Measurements from ENCODE around the gene APBB2. TPM values are rescaled to one million over a fixed set of nuclear protein-coding genes. Genes with fewer than 3 reads are reported as not detected.

The APBB2 gene
- total RNA-seq, 3 donors from 2014 or later (not counting 1 experiment from before 2014, with no cell fraction given) = 0.38 to 0.48 TPM; not detected in 1

DNA sequence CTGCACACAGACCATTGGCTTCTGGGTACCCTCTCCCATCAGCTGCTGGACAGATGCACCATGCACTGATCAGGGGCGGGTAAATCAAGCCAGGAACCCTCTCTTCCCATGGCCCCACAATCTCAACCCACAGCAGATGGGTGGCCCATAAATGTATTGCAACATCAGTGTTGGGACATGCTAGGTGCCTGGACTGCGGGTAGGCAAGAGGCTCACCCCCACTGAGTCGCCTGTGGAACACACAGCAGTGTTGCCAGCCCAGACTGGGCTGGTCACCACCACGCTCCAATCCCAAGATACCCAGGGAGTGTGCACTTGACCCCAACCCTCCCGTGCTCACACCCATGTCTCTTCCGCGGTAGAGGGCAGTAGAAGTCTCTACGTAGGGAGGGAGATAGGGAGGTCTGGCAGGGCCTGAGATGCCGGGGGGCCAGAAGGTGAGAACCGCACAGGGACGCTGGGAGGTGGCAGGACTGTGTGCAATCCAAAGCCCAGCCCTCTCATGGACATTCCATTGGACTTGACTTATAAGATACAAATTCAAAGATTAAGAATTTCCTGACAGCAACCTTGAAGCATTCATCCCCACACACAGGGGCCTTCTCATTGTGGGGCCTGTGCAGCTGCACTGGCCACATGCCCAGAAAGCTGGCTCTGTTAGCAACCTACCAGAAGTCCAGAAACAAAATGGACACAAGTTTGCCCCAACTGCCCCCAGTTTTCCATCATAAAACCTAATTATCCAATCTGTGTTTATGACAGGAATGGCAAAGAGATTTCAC, 280.9 kb downstream of the APBB2 start:
- intact Hi-C loops (cut with micrococcal nuclease) = no loop called here
- DNase-seq = no peak
- no peak for ATAC-seq
- H3K27me3 Mint-ChIP-seq (ENCODE audit: low read depth in 2 of 2) = peaks cover 0 to 4% of the 10 kb centered on the region in 2 donors
- Histone ChIP-seq H3K9me3 (ENCODE audit: control insufficient read depth, insufficient read depth, low read length) (no peaks in the 10 kb centered on the region), H3K4me3 (ENCODE audit: low read length) (no peak overlapping the region), H3K36me3 (ENCODE audit: control insufficient read depth, insufficient read depth, low read length) (no peaks in the 10 kb centered on the region), H3K27me3 (ENCODE audit: control insufficient read depth, insufficient read depth, low read length) (no peaks in the 10 kb centered on the region), H3K27ac (ENCODE audit: low read length) (no peak overlapping the region), H3K4me1 (ENCODE audit: control insufficient read depth, insufficient read depth, low read length) (no peaks in the 10 kb centered on the region)
- no peaks in the 10 kb centered on the region for H3K4me1 Mint-ChIP-seq
- H3K36me3 Mint-ChIP-seq = no peaks in the 10 kb centered on the region
- TF ChIP-seq, protein P1, sequence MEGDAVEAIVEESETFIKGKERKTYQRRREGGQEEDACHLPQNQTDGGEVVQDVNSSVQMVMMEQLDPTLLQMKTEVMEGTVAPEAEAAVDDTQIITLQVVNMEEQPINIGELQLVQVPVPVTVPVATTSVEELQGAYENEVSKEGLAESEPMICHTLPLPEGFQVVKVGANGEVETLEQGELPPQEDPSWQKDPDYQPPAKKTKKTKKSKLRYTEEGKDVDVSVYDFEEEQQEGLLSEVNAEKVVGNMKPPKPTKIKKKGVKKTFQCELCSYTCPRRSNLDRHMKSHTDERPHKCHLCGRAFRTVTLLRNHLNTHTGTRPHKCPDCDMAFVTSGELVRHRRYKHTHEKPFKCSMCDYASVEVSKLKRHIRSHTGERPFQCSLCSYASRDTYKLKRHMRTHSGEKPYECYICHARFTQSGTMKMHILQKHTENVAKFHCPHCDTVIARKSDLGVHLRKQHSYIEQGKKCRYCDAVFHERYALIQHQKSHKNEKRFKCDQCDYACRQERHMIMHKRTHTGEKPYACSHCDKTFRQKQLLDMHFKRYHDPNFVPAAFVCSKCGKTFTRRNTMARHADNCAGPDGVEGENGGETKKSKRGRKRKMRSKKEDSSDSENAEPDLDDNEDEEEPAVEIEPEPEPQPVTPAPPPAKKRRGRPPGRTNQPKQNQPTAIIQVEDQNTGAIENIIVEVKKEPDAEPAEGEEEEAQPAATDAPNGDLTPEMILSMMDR (IDR thresholded peaks at IDR 0.05) = no peak
- no peak overlapping the region for H3K27ac Mint-ChIP-seq
- 91% methylated on average over 11 of the region's 11 CpGs for WGBS (ENCODE audit: insufficient coverage)
- no peak overlapping the region for H3K4me3 Mint-ChIP-seq
- no peaks in the 10 kb centered on the region for H3K9me3 Mint-ChIP-seq

DNA sequence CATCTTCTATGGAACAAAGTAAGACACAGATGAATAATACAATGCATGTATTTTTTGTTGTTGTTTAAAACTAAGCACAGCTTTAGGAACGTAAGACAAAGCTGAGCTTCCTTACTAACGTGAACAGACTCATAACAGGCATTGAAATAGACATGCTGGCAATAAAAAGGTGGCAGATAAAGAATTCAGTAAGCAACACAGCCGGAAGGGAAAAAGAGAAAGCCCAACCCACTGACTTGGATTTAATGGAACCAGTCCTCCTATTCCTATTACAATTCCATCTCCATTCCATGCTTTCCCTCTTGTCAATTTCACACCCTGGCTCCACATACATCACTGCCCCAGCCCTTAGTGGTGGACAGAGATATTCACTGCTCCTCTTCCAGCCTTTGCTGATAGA, 282.5 kb downstream of the APBB2 start:
- Histone ChIP-seq H3K27me3 (ENCODE audit: control insufficient read depth, insufficient read depth, low read length) (no peaks in the 10 kb centered on the region), H3K4me3 (ENCODE audit: low read length) (no peak overlapping the region), H3K27ac (ENCODE audit: low read length) (no peak overlapping the region), H3K36me3 (ENCODE audit: control insufficient read depth, insufficient read depth, low read length) (no peaks in the 10 kb centered on the region), H3K4me1 (ENCODE audit: control insufficient read depth, insufficient read depth, low read length) (no peaks in the 10 kb centered on the region), H3K9me3 (ENCODE audit: control insufficient read depth, insufficient read depth, low read length) (no peaks in the 10 kb centered on the region)
- no peak overlapping the region for H3K4me3 Mint-ChIP-seq
- peaks cover 4 to 5% of the 10 kb centered on the region in 2 donors for H3K4me1 Mint-ChIP-seq
- no peaks in the 10 kb centered on the region for H3K9me3 Mint-ChIP-seq
- ATAC-seq (no peak), DNase-seq (no peak)
- TF ChIP-seq, protein P1 (IDR thresholded peaks at IDR 0.05) = no peak
- no peaks in the 10 kb centered on the region for H3K36me3 Mint-ChIP-seq
- WGBS (ENCODE audit: insufficient coverage) = 89% methylated on average over 3 of the region's 3 CpGs
- no peak overlapping the region for H3K27ac Mint-ChIP-seq
- intact Hi-C loops (cut with micrococcal nuclease) = no loop called here
- H3K27me3 Mint-ChIP-seq (ENCODE audit: low read depth in 2 of 2) = peaks cover 5 to 12% of the 10 kb centered on the region in 2 donors

DNA sequence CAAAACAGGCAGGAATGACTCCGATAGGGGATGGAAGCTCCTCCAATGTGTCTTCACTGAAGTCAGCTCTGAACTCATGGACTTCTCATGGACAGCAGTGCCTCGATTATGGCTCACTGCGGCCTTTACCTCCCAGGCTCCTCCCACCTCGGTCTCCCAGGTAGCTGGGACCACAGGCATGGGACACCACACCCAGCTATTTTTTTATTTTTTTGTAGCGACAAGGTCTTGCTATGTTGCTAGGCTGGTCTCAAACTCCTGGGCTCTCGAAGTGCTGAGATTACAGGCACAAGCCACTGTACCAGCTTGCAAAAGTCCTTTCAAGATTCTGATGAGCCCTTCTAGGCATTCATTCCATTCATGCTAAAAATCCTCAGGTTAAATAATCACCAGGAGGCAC, 283.1 kb downstream of the APBB2 start:
- ATAC-seq (no peak), DNase-seq (no peak)
- 92% methylated on average over 6 of the region's 6 CpGs for WGBS (ENCODE audit: insufficient coverage)
- H3K4me3 ChIP-seq (ENCODE audit: low read length) = no peak overlapping the region
- H3K9me3 ChIP-seq (ENCODE audit: control insufficient read depth, insufficient read depth, low read length) = no peaks in the 10 kb centered on the region
- H3K27ac Mint-ChIP-seq = no peak overlapping the region
- H3K9me3 Mint-ChIP-seq = no peaks in the 10 kb centered on the region
- peaks cover 4 to 5% of the 10 kb centered on the region in 2 donors for H3K4me1 Mint-ChIP-seq
- H3K27me3 Mint-ChIP-seq (ENCODE audit: low read depth in 2 of 2) = peaks cover 7 to 18% of the 10 kb centered on the region in 2 donors
- H3K36me3 ChIP-seq (ENCODE audit: control insufficient read depth, insufficient read depth, low read length) = no peaks in the 10 kb centered on the region
- H3K4me1 ChIP-seq (ENCODE audit: control insufficient read depth, insufficient read depth, low read length) = no peaks in the 10 kb centered on the region
- H3K27me3 ChIP-seq (ENCODE audit: control insufficient read depth, insufficient read depth, low read length) = no peaks in the 10 kb centered on the region
- no peaks in the 10 kb centered on the region for H3K36me3 Mint-ChIP-seq
- intact Hi-C loops (cut with micrococcal nuclease) = no loop called here
- H3K4me3 Mint-ChIP-seq = no peak overlapping the region
- TF ChIP-seq, protein P1 (IDR thresholded peaks at IDR 0.05) = no peak
- no peak overlapping the region for H3K27ac ChIP-seq (ENCODE audit: low read length)

Measured in natural killer cell (primary cell).